ENCODE measurements around the gene LRCOL1. TPM values are rescaled to one million over a fixed set of nuclear protein-coding genes. Genes with fewer than 3 reads are reported as not detected.

Gene LRCOL1
- total RNA-seq, 1 experiment from 2014 or later: not detected

DNA sequence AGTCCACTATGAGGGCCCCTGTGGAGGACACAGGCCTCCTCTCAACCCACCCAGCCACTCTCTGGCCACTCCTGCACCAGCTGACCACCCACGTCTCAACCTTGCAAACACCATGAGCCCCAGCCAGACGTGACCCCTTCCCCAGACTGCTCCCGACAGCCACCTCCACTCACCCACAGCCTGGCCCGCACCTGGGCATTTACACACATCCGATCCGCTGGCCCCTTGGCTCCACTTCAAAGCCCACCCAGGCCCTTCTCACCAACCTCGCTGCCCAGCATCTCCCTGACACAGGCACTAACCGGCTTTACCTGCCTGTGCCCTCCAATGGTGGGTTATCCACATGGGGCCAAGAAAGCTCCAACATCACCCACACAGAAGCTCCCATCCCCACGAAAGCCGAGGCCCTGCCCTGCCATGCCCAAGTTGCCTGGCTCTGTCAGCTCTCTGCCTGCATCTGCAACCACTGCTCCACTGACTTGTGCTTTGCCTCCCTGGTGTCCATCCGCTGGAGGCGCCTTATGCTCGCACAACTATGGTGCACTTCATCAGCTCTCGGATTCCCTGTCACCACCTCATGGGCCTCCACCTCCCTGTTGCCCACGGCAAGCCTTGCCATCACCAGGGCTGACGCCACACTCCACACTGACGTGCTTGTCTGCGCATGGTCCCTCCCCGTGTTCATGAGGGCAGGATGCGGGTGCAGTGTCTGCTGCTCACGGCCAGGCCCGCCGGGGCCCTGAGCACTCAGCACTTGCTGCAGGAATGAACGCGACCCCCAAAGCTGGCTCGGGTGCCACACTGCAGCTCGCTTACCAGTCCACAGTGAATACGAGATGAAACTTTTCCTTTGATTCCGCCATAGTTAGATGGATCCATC is 24.9 kb upstream of the LRCOL1 start:
- intact Hi-C loops (cut with micrococcal nuclease): no loop called here
- peaks cover 39 to 64% of the 10 kb centered on the region in 2 experiments; a peak in 3 of 4 replicates for H3K36me3 ChIP-seq (ENCODE audit: control insufficient read depth in 1 of 2, insufficient read depth in 2 of 2, low read length in 2 of 2)
- no peak for DNase-seq (ENCODE audit: low read depth, low spot score)

More for the DNA sequence above, 24.9 kb upstream of the LRCOL1 start:
- Histone ChIP-seq H3K79me2 (ENCODE audit: insufficient read depth, low read length) (no peaks in the 10 kb centered on the region), H3K9me2 (ENCODE audit: insufficient read depth) (no peaks in the 10 kb centered on the region), H3K4me1 (ENCODE audit: control insufficient read depth in 1 of 2, insufficient read depth in 2 of 2, low read length in 2 of 2) (no peaks in the 10 kb centered on the region), H3K27me3 (ENCODE audit: insufficient read depth, low read length) (no peaks in the 10 kb centered on the region), H3K4me3 (replicated peaks in 1 of 2; ENCODE audit: low read depth in 1 of 2, low read length in 2 of 2) (no peak overlapping the region), H2AFZ (ENCODE audit: low read depth, low read length, poor library complexity, severe bottlenecking) (no peak overlapping the region), H4K20me1 (ENCODE audit: insufficient read depth) (no peaks in the 10 kb centered on the region), H3K27ac (ENCODE audit: low read depth, low read length) (no peak overlapping the region), H3K4me2 (ENCODE audit: low read length) (no peak overlapping the region), H3K9ac (ENCODE audit: low read length) (no peak overlapping the region), H3K9me3 (ENCODE audit: control insufficient read depth in 1 of 2, insufficient read depth in 1 of 2, low read depth in 1 of 2, low read length in 2 of 2) (no peaks in the 10 kb centered on the region)
- no peak for ATAC-seq
- ChIA-PET CTCF (no interaction called here), POLR2A (no interaction called here), RAD21 (ENCODE audit: low non-redundant PET in 1 of 2, low total read pairs in 2 of 2, uncharacterized antibody in 2 of 2, unreplicated experiment in 2 of 2) (no interaction called here)
- no peak for TF ChIP-seq TCF7L2 (IDR thresholded peaks at IDR 0.05; ENCODE audit: borderline replicate concordance, extremely low read depth, insufficient read depth, insufficient read length)
- no peak for TF ChIP-seq RAD21 (IDR thresholded peaks at IDR 0.05; ENCODE audit: low read depth)
- no peak for TF ChIP-seq ZFX (IDR thresholded peaks at IDR 0.05)
- TF ChIP-seq, protein P1, sequence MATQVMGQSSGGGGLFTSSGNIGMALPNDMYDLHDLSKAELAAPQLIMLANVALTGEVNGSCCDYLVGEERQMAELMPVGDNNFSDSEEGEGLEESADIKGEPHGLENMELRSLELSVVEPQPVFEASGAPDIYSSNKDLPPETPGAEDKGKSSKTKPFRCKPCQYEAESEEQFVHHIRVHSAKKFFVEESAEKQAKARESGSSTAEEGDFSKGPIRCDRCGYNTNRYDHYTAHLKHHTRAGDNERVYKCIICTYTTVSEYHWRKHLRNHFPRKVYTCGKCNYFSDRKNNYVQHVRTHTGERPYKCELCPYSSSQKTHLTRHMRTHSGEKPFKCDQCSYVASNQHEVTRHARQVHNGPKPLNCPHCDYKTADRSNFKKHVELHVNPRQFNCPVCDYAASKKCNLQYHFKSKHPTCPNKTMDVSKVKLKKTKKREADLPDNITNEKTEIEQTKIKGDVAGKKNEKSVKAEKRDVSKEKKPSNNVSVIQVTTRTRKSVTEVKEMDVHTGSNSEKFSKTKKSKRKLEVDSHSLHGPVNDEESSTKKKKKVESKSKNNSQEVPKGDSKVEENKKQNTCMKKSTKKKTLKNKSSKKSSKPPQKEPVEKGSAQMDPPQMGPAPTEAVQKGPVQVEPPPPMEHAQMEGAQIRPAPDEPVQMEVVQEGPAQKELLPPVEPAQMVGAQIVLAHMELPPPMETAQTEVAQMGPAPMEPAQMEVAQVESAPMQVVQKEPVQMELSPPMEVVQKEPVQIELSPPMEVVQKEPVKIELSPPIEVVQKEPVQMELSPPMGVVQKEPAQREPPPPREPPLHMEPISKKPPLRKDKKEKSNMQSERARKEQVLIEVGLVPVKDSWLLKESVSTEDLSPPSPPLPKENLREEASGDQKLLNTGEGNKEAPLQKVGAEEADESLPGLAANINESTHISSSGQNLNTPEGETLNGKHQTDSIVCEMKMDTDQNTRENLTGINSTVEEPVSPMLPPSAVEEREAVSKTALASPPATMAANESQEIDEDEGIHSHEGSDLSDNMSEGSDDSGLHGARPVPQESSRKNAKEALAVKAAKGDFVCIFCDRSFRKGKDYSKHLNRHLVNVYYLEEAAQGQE (IDR thresholded peaks at IDR 0.05; ENCODE audit: low read depth): no peak
- BruUV-seq (replicated peaks): no TSS peak
